GM19025 (cell line): ENCODE measurements around the gene ITGA4.

Experiments used
- ATAC-seq: cut with Tn5 transposase; IDR thresholded peaks from one replicate; pipeline ENCODE4 v1.9.1; 2021; ENCODE audit warnings: mild to moderate bottlenecking, low read depth, moderate library complexity; ENCODE audit not compliant: unreplicated experiment

ITGA4 gene

GRCh38 chr2:181485638-181485946 is 28.4 kb downstream of the ITGA4 start:
- no peak for ATAC-seq

GRCh38 chr2:181499231-181499630 is 42.0 kb downstream of the ITGA4 start:
- ATAC-seq = no peak

GRCh38 chr2:181500201-181500600 is 43.0 kb downstream of the ITGA4 start:
- no peak for ATAC-seq

- ATAC-seq = no peak
Measured at GRCh38 chr2:181515719-181516118, 58.5 kb downstream of the ITGA4 start.

GRCh38 chr2:181516992-181517391 is 59.8 kb downstream of the ITGA4 start:
- no peak for ATAC-seq

DNA sequence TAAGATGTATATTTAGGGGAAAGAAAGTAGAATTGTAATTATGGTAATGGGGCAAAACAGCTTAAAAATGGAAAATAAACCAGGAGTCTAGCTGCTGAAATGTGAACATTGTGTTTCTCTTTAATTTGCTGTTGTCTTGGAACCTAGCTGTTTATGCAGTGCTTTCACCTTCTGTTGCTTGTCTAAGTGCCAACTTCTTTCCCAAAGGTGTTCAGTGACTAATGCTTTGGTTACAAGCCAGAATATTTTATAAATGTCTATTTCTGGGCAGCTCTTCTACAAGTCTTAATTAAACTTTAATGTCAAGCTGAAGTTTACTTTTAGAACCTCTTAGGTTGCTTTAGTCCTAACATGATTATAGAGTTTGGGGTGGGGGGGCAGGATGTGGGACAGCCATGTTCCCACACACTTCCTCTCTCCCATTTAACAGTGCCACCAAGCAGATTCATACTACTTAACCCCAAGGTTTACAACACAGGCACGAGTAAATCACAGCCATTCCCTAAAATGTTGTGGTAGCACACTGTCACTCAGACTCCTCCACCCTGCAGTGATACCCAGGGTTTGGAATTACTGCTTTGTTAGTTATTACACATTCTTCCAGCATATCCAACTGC is 60.6 kb downstream of the ITGA4 start:
- no peak for ATAC-seq

DNA sequence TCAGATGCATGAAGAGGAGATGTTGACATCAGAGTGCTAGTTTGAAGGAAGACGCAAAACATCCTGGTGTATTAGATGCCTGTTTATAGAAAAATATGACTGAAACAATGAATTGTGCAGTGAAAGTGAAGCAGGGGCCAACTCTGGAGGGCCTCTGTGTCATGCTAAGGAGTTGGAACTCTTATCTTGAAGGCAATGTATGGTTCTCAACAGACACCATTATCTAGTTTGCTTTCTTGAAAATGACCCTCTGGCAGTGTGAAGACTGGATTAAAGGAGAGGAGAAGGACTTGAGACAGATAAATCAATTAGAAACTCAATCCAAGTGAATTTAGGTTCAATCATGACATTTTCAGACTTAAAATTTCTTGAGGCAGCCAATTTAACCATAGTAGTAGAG is 63.1 kb downstream of the ITGA4 start:
- ATAC-seq = no peak

GRCh38 chr2:181523756-181524155 is 66.6 kb downstream of the ITGA4 start:
- ATAC-seq = no peak

GRCh38 chr2:181526014-181526413 is 68.8 kb downstream of the ITGA4 start:
- no peak for ATAC-seq

DNA sequence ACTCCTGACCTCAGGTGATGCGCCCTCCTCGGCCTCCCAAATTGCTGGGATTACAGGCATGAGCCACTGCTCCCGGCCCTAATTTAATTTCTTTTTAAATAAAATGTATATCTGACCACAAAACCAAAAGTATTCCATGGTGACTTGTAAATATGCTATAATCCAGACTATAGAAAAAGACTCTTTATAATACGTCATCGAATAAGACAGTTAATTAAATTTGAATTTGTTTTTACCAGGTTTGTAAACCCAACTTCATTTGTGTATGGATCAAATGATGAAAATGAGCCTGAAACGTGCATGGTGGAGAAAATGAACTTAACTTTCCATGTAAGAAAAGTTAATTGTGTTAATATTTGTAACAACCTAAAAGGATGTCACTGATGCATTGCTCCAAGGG is 69.9 kb downstream of the ITGA4 start:
- no peak for ATAC-seq

DNA sequence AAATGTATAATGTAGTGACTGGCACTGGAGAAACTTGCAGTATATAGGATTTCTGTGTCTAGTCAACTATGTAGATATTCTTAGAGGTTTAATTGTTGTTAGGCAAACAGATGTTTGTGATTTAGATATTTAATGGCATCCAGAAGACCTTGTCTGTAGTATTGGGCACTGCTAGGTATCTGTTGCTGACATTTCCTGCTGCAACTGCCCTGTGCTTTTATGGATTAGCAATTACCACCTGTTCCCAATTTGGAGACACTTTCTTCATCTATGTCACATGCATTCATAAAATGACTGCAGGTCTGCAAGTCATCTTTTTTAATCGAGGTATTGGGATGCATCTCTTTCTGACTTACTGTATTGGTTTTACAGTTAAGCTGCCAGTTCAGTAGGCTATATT is 71.3 kb downstream of the ITGA4 start:
- ATAC-seq = no peak

GRCh38 chr2:181536730-181537129 is 79.5 kb downstream of the ITGA4 start:
- no peak for ATAC-seq

DNA sequence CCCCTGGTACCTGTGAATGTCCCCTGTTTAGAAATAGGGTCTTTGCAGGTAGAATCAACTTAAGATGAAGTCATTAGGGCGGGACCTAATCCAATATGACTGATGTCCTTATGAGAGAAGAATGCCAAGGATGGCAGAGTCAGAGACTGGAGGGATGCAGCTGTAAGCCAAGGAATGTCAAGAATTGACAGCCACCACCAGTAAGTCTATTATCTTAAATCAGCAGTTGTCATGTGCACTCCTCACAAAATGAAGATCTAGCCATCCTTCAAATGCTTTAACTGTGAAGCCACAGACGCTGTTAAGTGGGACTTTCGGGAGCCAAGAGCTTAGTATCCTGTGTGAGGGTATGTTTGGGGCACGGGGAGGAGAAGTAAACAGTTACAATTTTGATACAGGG is 83.2 kb downstream of the ITGA4 start:
- no peak for ATAC-seq

GRCh38 chr2:181542170-181542569 is 85.0 kb downstream of the ITGA4 start:
- no peak for ATAC-seq

DNA sequence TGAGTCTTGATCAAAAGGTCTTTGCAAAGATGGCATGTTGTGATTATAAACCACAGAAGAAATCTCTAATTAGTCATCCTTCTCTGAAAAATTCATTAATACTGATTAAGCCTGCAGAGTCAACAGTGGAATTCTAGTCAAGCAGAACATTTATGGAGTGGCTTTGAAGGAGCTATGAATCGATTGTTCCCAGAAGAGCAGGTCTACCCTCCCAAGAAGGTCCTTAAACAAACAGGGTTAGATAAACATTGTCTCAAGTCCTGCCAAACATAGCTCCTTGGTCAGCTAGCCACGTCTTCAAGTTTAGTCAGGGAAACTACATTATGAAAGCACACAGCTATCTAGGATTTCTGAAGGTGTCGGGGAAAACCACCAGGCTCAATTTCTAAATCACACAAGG is 88.9 kb downstream of the ITGA4 start:
- ATAC-seq = no peak

DNA sequence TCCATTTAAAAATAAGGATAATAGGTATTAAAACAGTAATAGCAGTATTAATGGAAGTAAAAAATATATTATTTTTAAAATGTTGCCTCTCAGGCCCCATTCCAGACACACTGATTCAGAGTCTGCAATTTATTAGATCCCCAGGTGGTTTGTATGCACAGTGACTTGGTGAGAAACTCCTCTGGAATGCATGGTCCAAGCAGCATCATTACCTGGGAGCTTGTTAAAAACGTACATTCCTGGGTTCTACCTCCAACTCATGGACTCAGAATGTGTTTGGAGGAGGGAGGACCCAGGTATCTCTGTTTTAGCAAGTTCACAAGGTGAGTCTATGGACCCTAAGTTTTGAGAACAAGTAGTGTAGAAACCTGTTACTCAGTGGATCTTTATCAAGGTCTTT is 95.6 kb downstream of the ITGA4 start:
- no peak for ATAC-seq

GRCh38 chr2:181553244-181553643 is 96.1 kb downstream of the ITGA4 start:
- ATAC-seq = no peak

- no peak for ATAC-seq
Measured at GRCh38 chr2:181554061-181554830, 97.1 kb downstream of the ITGA4 start.

DNA sequence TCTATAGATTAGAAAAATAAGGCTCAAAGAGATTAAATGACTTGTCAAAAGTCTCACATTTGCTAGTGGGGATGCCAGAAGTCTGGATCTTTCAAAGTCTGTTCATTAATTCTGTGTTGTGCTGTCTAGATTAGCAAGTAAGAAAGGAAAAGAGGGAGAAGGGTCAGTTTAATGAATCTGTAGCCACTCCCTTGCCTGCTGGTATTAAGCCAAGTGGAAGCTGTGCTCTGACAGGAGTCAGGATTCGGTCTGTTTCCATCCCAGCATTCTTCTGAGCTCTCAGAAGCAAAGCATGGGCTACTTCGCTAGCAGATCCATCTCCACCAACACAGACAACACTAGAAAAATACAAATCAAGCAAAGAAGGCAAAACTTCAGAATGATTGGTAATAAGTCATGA is 101.2 kb downstream of the ITGA4 start:
- no peak for ATAC-seq

DNA sequence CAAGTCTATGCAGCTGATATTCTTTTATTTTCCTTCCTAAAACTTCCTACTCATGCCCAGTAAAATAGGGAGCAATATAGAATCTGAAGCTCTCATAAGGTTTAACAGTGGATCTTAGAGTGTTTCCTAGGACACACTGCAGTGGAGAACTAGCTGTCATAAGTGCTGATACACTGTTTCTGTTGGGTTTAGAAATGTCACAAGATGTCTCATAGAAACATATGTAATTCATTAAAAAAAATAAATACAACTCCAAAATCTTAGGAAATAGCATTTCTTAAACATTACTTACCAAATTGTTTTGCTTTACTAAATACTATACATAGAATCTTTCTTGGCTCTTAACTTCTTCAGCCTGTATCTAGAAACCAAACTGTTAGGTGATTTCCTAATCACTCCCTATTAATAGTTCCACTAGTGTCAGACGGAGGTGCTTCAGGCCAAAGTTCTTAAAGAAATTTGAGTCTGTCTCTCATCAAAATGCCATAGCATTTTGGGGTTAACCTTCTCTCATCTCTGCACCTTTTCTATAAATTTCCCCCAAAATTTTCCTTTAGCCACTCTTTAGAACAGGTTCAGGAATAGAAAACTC is 106.0 kb downstream of the ITGA4 start:
- no peak for ATAC-seq

DNA sequence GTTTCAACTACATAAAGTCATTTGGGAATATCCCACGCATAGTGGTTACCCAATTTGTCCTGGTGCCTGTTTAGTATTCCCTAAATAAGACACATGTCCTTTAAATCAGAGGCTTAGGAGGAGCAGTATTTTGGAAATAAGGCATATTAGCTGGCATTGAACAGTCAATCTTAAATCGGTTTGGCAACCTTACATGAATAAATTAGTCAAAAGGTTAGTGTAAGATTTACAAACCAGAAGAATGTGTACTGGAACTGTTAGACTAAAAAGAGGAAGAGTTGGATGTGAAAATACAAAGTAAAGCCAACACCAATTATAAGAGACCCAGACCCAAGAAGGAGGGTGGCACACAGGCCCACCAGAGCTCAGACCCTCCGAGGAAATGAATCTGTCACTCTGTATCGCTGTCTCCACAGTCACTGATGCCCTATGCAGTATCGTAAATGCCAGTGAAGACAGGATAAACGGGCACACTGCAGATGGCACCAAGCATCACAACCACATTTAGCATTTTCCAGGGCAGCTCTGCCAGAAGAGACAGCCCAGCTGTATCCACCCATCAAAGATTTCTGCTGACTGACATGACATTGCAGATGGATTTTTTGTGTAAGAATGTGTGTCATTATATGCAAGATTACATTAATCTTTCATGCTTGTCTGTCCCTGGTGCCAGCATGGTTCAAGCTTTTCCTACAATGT is 109.3 kb downstream of the ITGA4 start:
- ATAC-seq = no peak

DNA sequence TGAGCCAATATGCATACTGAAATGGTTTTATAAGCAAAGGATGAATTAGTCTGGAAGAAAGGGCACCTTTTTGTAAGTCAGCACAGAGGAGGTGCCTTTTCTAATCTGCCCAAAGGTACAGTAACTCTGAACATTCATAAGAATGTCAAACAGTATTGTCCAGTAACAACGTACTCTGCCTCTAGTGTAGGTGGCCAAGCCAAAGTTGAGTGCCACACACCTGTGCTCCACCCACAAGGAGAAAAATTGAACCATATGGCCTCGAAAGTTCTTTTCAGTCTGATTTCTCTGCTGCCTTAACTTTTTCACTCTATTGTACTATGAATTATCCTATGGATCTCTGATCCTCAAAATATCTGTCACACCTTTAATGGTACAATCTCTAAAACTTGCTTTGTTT is 112.9 kb downstream of the ITGA4 start:
- ATAC-seq = no peak
